ENCODE measurements around the gene PLK3.

GRCh38 chr1:44803062-44803311 lies 2.8 kb downstream of the PLK3 start:
- TF ChIP-seq CTCF (IDR thresholded peaks at IDR 0.05; ENCODE audit: insufficient read depth, low read length, poor library complexity, severe bottlenecking) (no peak), EZH2phosphoT487 (conservative IDR thresholded peaks at IDR 0.05; ENCODE audit: low read length) (no peak)

Data from SU-DHL-6 (cell line).